Uterus (tissue), 4 donors: ENCODE measurements around the gene NFIA. TPM values are rescaled to one million over a fixed set of nuclear protein-coding genes. Genes with fewer than 3 reads are reported as not detected.

Experiments used
- DNase-seq, 2 donors: peaks; one replicate each; pipeline ENCODE4 v3.0.0-alpha.2; 2019 to 2020
- H3K27ac ChIP-seq, 2 donors: fragments of 200-600 bp; sonication (generic); 1 replicate in 1 of 2; 2 replicates in 1 of 2; pipeline ENCODE4 v1.5.1; 2016 to 2018
- H3K27me3 ChIP-seq, 2 donors: fragments of 200-600 bp; sonication (generic); one replicate each; pipeline ENCODE4 v1.5.1; 2018 to 2019; ENCODE audit warnings: control low read depth in 1 of 2
- H3K36me3 ChIP-seq, 2 donors: fragments of 200-600 bp; sonication (generic); one replicate each; pipeline ENCODE4 v1.5.1; 2019; ENCODE audit warnings: control low read depth in 1 of 2
- H3K4me1 ChIP-seq, 2 donors: fragments of 200-600 bp; sonication (generic); one replicate each; pipeline ENCODE4 v1.5.1; 2018 to 2019; ENCODE audit warnings: control low read depth in 1 of 2
- H3K4me3 ChIP-seq, 2 donors: fragments of 200-600 bp; sonication (generic); 1 replicate in 1 of 2; 2 replicates in 1 of 2; pipeline ENCODE4 v1.5.1; 2018 to 2019; ENCODE audit warnings: mild to moderate bottlenecking in 1 of 2
- H3K9me3 ChIP-seq, 2 donors: fragments of 200-600 bp; sonication (generic); one replicate each; pipeline ENCODE4 v1.5.1; 2019; ENCODE audit warnings: control low read depth in 1 of 2
- CTCF ChIP-seq, 4 experiments: fragments of 200-600 bp in 2 of 4; fragments of 450-650 bp in 2 of 4; sonication (generic) in 2 of 4; IDR thresholded peaks; one replicate each; pipeline ENCODE4 v1.5.1; 2016 to 2019; ENCODE audit warnings: antibody characterized with exemption in 4 of 4, mild to moderate bottlenecking in 2 of 4, moderate library complexity in 1 of 4
- POLR2A ChIP-seq, 2 donors: fragments of 450-650 bp; IDR thresholded peaks; one replicate each; pipeline ENCODE4 v1.6.1; 2016; ENCODE audit warnings: antibody characterized with exemption in 2 of 2, mild to moderate bottlenecking in 1 of 2, moderate library complexity in 1 of 2
- intact Hi-C: fragments of 100-400 bp; cut with DNase I; formaldehyde crosslinking; loops from one replicate; pipeline ENCODE4 v1.15.1; 2023; ENCODE audit warnings: low total_unique reads
- total RNA-seq, 4 donors: library from RNA; depleted of rRNA in 3 of 4; stranded (reverse); fragments of >200 nt in 3 of 4; gene quantifications; one replicate each; pipeline versions ENCODE4 v1.1.0 to v1.2.4, GENCODE V29; 2014 to 2023
- donor health status: DM: yes; HTN: yes; CAD: no.

Gene NFIA
- total RNA-seq, 4 donors from 2014 or later = 49.2 to 116 (median 64.9) TPM

GRCh38 chr1:61474963-61475362, 392.6 kb downstream of the NFIA start:
- Histone ChIP-seq H3K4me3 (no peak overlapping the region), H3K27me3 (no peaks in the 10 kb centered on the region), H3K4me1 (no peaks in the 10 kb centered on the region), H3K36me3 (no peaks in the 10 kb centered on the region), H3K9me3 (no peaks in the 10 kb centered on the region), H3K27ac (no peak overlapping the region)
- intact Hi-C loops = no loop called here
- no peak for DNase-seq
- no peak for TF ChIP-seq CTCF (IDR thresholded peaks at IDR 0.05)
- TF ChIP-seq POLR2A (IDR thresholded peaks at IDR 0.05) = no peak

- no peaks in the 10 kb centered on the region for H3K9me3 ChIP-seq
- no peak for TF ChIP-seq POLR2A (IDR thresholded peaks at IDR 0.05)
- no peak for DNase-seq
- no peaks in the 10 kb centered on the region for H3K4me1 ChIP-seq
- no peak overlapping the region for H3K27ac ChIP-seq
- intact Hi-C loops = no loop called here
- H3K4me3 ChIP-seq = no peak overlapping the region
- no peaks in the 10 kb centered on the region for H3K27me3 ChIP-seq
- H3K36me3 ChIP-seq = no peaks in the 10 kb centered on the region
These were observed 394.9 kb downstream of the NFIA start for GRCh38 chr1:61477301-61477700.

- TF ChIP-seq POLR2A (IDR thresholded peaks at IDR 0.05) = no peak
- no peak for TF ChIP-seq CTCF (IDR thresholded peaks at IDR 0.05)
- no peak overlapping the region for H3K4me3 ChIP-seq
- no peaks in the 10 kb centered on the region for H3K4me1 ChIP-seq
- H3K9me3 ChIP-seq = no peaks in the 10 kb centered on the region
- no peak overlapping the region for H3K27ac ChIP-seq
- no peaks in the 10 kb centered on the region for H3K27me3 ChIP-seq
- H3K36me3 ChIP-seq = no peaks in the 10 kb centered on the region
- DNase-seq = no peak
- intact Hi-C loops = no loop called here
These were observed 398.0 kb downstream of the NFIA start for GRCh38 chr1:61480273-61480935.

GRCh38 chr1:61481315-61481715, 399.0 kb downstream of the NFIA start:
- H3K36me3 ChIP-seq = no peaks in the 10 kb centered on the region
- H3K4me1 ChIP-seq = no peaks in the 10 kb centered on the region
- no peaks in the 10 kb centered on the region for H3K27me3 ChIP-seq
- H3K9me3 ChIP-seq = no peaks in the 10 kb centered on the region
- TF ChIP-seq CTCF (IDR thresholded peaks at IDR 0.05) (no peak), POLR2A (IDR thresholded peaks at IDR 0.05) (no peak)
- DNase-seq = no peak
- intact Hi-C loops = no loop called here
- no peak overlapping the region for H3K4me3 ChIP-seq
- no peak overlapping the region for H3K27ac ChIP-seq

- intact Hi-C loops = no loop called here
- Histone ChIP-seq H3K4me1 (no peaks in the 10 kb centered on the region), H3K27me3 (no peaks in the 10 kb centered on the region), H3K9me3 (no peaks in the 10 kb centered on the region), H3K4me3 (no peak overlapping the region), H3K36me3 (no peaks in the 10 kb centered on the region), H3K27ac (no peak overlapping the region)
- no peak for TF ChIP-seq CTCF (IDR thresholded peaks at IDR 0.05)
- no peak for TF ChIP-seq POLR2A (IDR thresholded peaks at IDR 0.05)
- DNase-seq = no peak
These were observed 399.9 kb downstream of the NFIA start for GRCh38 chr1:61482170-61482734.
